ENCODE results near the gene ZSCAN21. TPM values are rescaled to one million over a fixed set of nuclear protein-coding genes. Genes with fewer than 3 reads are reported as not detected.

The ZSCAN21 gene
- total RNA-seq, 2 donors from 2014 or later = 14.5 to 20.2 TPM

DNA sequence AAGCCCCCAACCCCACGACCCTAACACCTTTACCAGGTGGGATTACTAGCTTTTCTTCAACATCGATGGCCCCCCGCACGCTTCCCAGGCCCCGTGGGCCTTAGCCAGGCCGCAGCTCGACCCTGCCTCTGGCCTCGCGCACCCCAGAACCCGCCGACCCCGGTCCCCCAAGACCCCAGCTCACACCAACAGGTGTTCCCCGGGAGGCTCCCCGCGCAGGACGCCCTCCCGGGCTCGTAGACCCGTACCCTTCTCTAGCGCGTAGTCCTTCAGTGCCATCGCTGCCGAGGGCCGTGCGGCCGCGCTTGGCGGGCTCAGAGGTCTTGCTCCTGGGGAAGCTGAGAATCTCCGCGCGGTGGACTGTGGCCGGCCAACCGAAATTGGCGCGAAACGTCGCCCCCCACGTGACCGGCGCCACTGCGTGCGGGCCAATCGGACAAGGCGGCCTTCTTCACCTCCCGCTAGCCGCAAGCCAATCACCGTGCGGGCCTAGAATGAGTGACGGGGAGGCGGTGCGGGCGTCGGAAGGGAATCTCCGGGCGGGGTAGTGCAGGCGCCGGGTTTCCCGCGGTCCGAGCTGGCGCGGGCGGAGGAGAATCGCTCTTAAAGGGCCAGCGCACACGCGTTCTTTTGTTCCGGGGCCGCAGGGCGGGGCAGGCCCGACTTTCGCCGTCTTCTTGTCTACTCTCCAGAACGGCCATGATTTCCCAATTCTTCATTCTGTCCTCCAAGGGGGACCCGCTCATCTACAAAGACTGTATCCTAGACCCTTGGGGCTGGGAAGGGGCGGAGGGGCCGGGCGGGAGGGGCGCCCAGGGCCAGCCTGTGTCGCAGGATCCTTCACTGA is 51.7 kb downstream of the ZSCAN21 start, which contains the start of the genes AP4M1 and MCM7:
Gene AP4M1 (plus strand): TSS at position 628 of the 847 bp plus-strand sequence. CDS start 72 bp downstream, at position 700.
Gene MCM7 (minus strand): TSS at position 382 of the 847 bp plus-strand sequence. CDS start 103 bp downstream, at position 279.
- intact Hi-C loops (cut with DNase I) = no loop called here

DNA sequence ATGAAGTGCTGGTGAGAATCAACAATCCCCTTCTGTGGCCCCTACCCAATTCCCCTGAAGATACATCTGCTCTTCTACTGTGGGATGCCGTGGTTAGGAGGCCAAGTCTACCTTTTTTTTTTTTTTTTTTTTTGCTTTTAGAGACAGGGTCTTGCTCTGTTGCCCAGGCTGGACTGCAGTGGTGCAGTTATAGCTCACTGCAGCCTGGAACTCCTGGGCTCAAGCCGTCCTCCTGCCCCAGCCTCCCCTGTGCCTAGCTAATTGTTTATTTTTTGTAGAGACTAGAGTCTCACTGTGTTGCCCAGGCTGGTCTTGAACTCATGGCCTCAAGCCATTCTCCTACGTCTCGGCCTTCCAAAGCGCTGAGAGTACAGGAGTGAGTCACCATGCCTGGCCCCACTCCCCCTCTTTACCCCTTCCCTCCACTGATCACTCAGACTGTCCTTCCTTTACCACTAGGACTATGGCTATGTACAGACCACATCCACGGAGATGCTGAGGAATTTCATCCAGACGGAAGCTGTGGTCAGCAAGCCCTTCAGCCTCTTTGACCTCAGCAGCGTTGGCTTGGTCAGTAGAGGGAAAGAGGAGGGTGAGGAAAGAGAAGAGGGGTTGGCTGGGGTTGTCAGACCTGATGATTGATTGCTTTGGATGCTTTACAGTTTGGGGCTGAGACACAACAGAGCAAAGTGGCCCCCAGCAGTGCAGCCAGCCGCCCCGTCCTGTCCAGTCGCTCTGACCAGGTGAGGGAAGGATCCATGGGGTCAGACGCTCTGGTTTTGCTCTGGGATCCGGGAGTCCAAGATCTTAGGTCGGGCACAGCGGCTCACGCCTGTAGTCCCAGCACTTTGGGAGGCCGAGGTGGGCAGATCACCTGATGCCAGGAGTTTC is 53.6 kb downstream of the ZSCAN21 start:
- Histone ChIP-seq H3K4me3 (no peak overlapping the region), H3K9me3 (no peaks in the 10 kb centered on the region), H3K27ac (no peak overlapping the region), H3K27me3 (no peaks in the 10 kb centered on the region), H3K36me3 (replicated peaks in 1 of 2; ENCODE audit: insufficient read depth in 1 of 2, low read depth in 2 of 2) (peaks cover 0 to 14% of the 10 kb centered on the region in 2 donors), H3K4me1 (peaks cover 27% of the 10 kb centered on the region)
- WGBS, 2 donors = 87 to 89% methylated on average over 13 to 17 of the region's 17 CpGs
- TF ChIP-seq POLR2A (IDR thresholded peaks at IDR 0.05) = no peak
- TF ChIP-seq, protein P1, sequence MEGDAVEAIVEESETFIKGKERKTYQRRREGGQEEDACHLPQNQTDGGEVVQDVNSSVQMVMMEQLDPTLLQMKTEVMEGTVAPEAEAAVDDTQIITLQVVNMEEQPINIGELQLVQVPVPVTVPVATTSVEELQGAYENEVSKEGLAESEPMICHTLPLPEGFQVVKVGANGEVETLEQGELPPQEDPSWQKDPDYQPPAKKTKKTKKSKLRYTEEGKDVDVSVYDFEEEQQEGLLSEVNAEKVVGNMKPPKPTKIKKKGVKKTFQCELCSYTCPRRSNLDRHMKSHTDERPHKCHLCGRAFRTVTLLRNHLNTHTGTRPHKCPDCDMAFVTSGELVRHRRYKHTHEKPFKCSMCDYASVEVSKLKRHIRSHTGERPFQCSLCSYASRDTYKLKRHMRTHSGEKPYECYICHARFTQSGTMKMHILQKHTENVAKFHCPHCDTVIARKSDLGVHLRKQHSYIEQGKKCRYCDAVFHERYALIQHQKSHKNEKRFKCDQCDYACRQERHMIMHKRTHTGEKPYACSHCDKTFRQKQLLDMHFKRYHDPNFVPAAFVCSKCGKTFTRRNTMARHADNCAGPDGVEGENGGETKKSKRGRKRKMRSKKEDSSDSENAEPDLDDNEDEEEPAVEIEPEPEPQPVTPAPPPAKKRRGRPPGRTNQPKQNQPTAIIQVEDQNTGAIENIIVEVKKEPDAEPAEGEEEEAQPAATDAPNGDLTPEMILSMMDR (IDR thresholded peaks at IDR 0.05) = no peak
- intact Hi-C loops (cut with DNase I) = no loop called here
- no peak for ATAC-seq
- DNase-seq = no peak

More for the DNA sequence above, 51.7 kb downstream of the ZSCAN21 start, which contains the start of the genes AP4M1 and MCM7:
- Histone ChIP-seq H3K27me3 (no peaks in the 10 kb centered on the region), H3K4me1 (peaks cover 27% of the 10 kb centered on the region), H3K36me3 (replicated peaks in 1 of 2; ENCODE audit: insufficient read depth in 1 of 2, low read depth in 2 of 2) (peaks cover 8 to 24% of the 10 kb centered on the region in 2 donors), H3K9me3 (no peaks in the 10 kb centered on the region), H3K27ac (peak within 1 kb of the TSS; percentile 87 to 96 (median 90)), H3K4me3 (peak within 1 kb of the TSS; percentile 63 to 75)
- WGBS, 2 donors = 0 to 1% methylated on average over 1 to 53 of the region's 80 CpGs
- ATAC-seq (peak; percentile 92), DNase-seq (peak; percentile 98 to 99 (median 98))
- TF ChIP-seq POLR2A (IDR thresholded peaks at IDR 0.05) = peak in 1 of 3 donors; percentile 49
- TF ChIP-seq, protein P1 (IDR thresholded peaks at IDR 0.05) = no peak

DNA sequence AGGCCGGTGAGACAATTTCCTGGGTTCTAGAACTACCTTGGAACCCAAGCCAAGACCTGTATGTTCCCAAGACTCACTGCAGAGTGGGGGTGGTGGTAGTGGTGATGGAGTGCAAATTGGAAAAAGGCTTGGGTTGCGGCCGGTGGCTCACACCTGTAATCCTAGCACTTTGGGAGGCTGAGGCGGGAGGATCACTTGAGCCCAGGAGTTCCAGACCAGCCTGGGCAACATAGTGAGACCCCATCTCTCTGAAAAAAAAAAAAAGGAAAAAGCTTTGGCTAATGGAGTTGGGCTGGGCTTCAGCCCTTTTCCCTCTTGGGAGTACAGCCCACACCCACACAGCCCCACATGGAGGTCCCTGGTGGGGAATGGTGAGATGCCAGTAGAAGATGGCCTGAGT is 56.0 kb downstream of the ZSCAN21 start:
- intact Hi-C loops (cut with DNase I) = no loop called here
- H3K4me1 ChIP-seq = peaks cover 13% of the 10 kb centered on the region
- TF ChIP-seq, protein P1 (IDR thresholded peaks at IDR 0.05) = no peak
- no peak for TF ChIP-seq POLR2A (IDR thresholded peaks at IDR 0.05)
- no peak overlapping the region for H3K4me3 ChIP-seq
- WGBS, 2 donors = 96 to 100% methylated on average over 4 of the region's 4 CpGs
- DNase-seq (no peak), ATAC-seq (no peak)
- H3K27ac ChIP-seq = no peak overlapping the region
- no peaks in the 10 kb centered on the region for H3K9me3 ChIP-seq
- H3K36me3 ChIP-seq (replicated peaks in 1 of 2; ENCODE audit: insufficient read depth in 1 of 2, low read depth in 2 of 2) = peaks cover 0 to 14% of the 10 kb centered on the region in 2 donors
- H3K27me3 ChIP-seq = no peaks in the 10 kb centered on the region

DNA sequence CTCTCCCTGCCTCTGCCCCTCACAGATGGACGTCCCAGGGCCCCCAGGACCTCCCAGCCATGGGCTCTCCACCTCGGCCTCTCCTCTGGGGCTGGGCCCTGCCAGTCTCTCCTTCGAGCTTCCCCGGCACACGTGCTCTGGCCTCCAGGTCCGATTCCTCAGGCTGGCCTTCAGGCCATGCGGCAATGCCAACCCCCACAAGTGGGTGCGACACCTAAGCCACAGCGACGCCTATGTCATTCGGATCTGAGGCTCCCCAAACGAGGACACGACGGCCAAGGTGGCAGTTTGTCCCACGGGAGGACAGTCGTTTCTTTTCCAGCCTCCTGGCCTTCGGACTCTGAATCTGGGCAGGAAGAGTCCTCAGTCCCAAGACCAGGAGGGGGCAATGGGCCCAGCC is 57.1 kb downstream of the ZSCAN21 start:
- no peak overlapping the region for H3K4me3 ChIP-seq
- no peaks in the 10 kb centered on the region for H3K27me3 ChIP-seq
- DNase-seq = no peak
- intact Hi-C loops (cut with DNase I) = no loop called here
- H3K27ac ChIP-seq = no peak overlapping the region
- TF ChIP-seq POLR2A (IDR thresholded peaks at IDR 0.05) = no peak
- TF ChIP-seq, protein P1 (IDR thresholded peaks at IDR 0.05) = no peak
- 71 to 87% methylated on average over 11 to 17 of the region's 17 CpGs for WGBS, 2 donors
- no peak for ATAC-seq
- H3K4me1 ChIP-seq = peaks cover 9% of the 10 kb centered on the region
- H3K9me3 ChIP-seq = no peaks in the 10 kb centered on the region
- peaks cover 3 to 14% of the 10 kb centered on the region in 2 donors for H3K36me3 ChIP-seq (replicated peaks in 1 of 2; ENCODE audit: insufficient read depth in 1 of 2, low read depth in 2 of 2)

Measured in body of pancreas (tissue), 4 donors.